Measurements from ENCODE around the gene FBXL12.

- TF ChIP-seq POLR2A (IDR thresholded peaks at IDR 0.05; ENCODE audit: borderline replicate concordance, extremely low read depth, insufficient read depth, insufficient read length), result no peak
- TF ChIP-seq CTCF (IDR thresholded peaks at IDR 0.05 in 2 of 3, conservative IDR thresholded peaks at IDR 0.05 in 1 of 3; ENCODE audit: borderline replicate concordance in 1 of 3, insufficient read depth in 1 of 3, low read depth in 2 of 3, low read length in 2 of 3), result no peak
- TF ChIP-seq REST (IDR thresholded peaks at IDR 0.05; ENCODE audit: low read depth), result no peak
- no peak for TF ChIP-seq CEBPB (IDR thresholded peaks at IDR 0.05; ENCODE audit: low read depth)
- TF ChIP-seq SRF (IDR thresholded peaks at IDR 0.05; ENCODE audit: low read depth), result no peak
- TF ChIP-seq MAX (IDR thresholded peaks at IDR 0.05), result no peak
- TF ChIP-seq POLR2AphosphoS5 (IDR thresholded peaks at IDR 0.05; ENCODE audit: low read depth, low read length), result no peak
Measured at GRCh38 chr19:9806803-9807202, 12.1 kb downstream of the FBXL12 start.

Measured in HCT116 (cell line).